GM19438 (cell line): ENCODE results near the gene ITIH3.

Source experiments
- ATAC-seq: cut with Tn5 transposase; IDR thresholded peaks from one replicate; pipeline ENCODE4 v1.9.1; 2021; ENCODE audit warnings: low read depth; ENCODE audit not compliant: unreplicated experiment

Gene ITIH3

GRCh38 chr3:52841981-52842340 is 47.4 kb downstream of the ITIH3 start:
- ATAC-seq = no peak

DNA sequence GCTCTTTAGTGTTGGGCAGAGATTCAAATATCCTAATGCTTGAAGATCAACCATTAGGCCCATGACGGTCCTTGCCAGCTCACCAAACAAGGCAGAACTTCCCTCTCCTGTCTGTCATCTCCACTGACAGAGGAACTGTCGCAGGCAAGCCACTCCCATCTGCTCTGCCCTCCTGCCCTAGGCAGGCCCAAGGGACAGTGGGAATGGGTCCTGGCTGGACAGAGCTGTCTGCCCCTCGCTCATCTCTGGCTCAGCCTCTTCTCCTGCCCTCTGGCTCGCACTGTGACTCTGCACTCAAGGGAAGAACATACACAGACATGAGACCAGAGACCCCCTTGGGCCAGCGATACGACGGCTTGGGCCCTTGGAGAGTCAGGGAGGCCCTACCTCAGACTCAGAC is 47.8 kb downstream of the ITIH3 start:
- ATAC-seq = no peak

DNA sequence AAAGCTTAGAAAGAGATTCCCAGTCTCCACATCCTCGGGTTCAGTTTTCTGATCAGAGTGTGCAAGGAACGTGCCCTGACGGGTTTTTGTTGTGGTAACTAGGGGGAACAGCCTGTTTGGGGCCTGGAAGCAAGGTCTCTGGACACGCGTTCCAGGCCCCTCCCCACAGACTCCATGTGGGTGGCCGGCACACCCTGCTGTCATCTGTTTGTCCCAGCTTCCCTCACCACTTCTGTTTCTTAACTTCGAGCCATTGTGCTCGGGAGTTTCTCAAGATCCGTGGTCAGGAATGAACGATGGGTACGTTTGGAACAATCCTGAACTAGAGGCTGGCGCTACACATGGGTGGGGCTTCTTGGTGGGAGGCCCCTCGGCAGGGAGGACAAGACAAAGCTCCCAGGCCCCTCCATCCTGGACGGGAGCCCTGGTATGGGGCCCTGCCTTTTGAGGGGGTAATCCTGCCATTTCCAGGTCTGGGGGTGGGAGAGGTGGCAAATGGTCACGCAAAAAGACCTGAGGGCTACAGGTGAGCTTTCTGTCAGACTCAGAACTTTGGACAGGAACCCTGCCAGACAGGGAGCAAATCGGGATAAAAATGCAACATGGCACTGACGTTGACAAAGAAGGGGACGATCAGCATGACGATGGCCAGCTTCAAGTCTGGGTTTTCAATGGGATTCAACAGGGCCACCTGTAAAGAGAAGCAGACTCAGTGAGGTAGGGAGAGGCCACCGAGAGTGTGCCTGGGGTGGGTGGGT is 48.7 kb downstream of the ITIH3 start:
- ATAC-seq = no peak

DNA sequence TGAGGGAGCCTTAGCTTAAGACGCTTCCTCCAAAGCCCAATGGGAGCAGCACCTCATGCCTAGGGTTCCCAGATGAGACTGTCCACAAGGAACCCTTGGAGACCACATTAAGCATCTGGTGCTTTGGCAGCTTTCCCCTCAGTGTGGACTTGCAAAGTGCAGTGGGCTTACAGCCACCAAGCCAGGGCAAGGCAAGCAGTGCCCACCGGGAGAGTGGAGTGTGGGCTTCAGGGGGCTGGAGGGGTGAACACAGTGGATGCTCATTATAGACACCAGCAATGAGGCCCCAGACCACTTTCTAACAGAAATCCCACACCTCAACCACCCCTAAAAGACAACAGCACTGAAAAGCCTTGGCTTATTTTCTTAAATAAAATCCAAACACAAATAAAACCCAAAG is 49.3 kb downstream of the ITIH3 start:
- ATAC-seq = no peak

- no peak for ATAC-seq
Measured at GRCh38 chr3:52844290-52844975, 49.8 kb downstream of the ITIH3 start.

- ATAC-seq = no peak
Measured at GRCh38 chr3:52845157-52845556, 50.6 kb downstream of the ITIH3 start.

DNA sequence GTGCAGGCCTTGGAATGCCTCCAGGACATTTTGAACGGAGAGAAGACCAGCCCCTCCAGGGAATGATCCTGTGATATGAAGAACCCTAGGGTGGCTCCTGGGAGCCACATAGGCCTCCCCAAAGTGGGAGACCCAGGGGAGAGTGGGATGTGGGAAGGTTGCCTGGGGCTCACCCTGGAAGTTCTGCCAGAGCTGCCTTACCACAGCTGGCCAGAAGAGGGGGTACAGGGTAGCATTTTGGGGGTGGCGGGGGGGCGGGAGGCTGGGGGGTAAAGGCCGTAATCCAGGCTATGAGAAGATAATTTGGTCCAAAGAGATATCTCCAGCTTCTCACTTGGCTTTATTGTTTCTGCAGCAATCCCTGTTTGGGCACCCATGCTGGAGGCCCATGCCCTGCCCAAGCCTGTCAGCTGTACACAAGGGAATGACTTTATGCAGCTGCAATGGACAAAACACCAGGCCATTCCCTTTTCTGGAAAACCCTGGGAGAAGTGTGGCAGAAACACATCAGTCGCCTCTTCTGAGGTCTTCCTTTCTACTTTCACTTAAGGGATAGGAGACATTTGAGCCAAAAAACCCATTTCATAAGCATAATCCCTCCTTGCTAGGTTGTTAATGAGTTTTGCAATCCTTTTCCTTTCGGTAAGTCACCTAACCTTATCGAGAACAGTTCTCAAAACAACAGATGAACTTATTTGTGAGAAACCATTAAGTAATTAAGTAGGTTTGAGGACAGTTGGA is 51.3 kb downstream of the ITIH3 start:
- ATAC-seq = no peak

DNA sequence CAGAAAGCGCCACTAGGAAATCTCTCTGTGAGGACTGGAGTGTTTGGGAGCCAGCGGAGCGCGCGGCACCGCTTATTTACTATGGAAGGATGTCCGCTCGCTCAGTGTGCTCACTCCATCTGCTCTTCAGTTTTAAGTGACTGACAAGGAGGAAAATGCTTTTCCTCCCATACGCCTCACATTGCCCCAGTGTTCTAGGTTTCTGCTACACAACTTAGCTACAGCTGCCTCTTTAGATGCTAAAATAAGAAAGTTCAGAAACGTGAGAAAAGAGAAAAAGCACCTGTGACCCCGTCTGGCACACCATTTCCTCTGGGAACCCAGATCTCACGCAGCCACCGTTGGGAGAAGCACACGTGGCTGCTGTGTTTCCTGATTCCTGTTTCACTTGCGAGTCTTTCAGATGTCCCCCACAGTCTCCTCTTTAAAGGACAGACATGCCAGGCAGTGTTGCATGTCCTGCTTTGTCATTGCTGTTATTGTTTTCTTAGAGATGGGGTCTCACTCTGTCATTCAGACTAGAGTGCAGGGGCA is 51.9 kb downstream of the ITIH3 start:
- no peak for ATAC-seq

GRCh38 chr3:52847241-52847640 is 52.6 kb downstream of the ITIH3 start:
- ATAC-seq = no peak

GRCh38 chr3:52847726-52848125 is 53.1 kb downstream of the ITIH3 start:
- no peak for ATAC-seq

- ATAC-seq = no peak
Measured at GRCh38 chr3:52848617-52849016, 54.0 kb downstream of the ITIH3 start.

GRCh38 chr3:52849656-52850055 is 55.1 kb downstream of the ITIH3 start:
- ATAC-seq = no peak

DNA sequence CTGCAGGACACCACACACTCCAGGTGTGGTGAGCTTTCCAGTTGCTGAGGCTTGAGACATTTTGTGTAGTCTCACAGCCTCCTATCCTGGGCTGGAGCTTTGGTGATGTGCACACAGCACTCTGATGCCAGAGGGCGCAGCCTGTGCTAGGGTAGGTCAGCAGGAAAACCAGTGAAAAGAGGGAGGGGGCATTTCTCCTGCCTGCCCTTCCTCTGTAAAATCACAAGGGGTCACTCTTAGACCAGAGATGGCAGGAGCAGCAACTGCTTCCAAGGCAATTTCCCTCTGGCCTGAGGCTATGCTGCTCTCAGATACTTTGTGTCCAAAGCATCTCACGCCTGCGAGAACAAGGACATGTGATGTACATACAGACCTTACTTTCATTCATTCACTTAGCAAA is 56.8 kb downstream of the ITIH3 start:
- ATAC-seq = no peak

DNA sequence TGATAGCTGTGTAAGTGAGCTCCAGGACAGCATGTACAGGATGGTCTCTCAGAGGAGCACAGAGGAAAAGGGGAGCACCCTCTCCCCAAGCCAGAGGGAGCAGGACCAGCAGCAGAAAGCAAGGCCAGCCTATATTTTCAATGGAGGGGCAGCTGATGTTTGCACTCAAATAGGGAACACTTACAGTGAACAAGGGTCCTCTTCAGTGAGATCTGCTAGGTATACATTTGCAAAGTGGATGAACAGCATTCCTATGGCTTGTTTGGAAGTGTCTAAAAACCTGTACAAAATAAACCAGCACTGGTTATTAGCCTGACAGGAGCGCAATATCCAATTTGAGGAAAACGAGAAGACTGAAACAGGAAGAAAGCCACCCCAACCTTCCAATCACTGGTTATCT is 57.8 kb downstream of the ITIH3 start:
- ATAC-seq = no peak

- ATAC-seq = no peak
Measured at GRCh38 chr3:52854013-52854412, 59.4 kb downstream of the ITIH3 start.

- ATAC-seq = no peak
Measured at GRCh38 chr3:52856666-52857065, 62.1 kb downstream of the ITIH3 start.

DNA sequence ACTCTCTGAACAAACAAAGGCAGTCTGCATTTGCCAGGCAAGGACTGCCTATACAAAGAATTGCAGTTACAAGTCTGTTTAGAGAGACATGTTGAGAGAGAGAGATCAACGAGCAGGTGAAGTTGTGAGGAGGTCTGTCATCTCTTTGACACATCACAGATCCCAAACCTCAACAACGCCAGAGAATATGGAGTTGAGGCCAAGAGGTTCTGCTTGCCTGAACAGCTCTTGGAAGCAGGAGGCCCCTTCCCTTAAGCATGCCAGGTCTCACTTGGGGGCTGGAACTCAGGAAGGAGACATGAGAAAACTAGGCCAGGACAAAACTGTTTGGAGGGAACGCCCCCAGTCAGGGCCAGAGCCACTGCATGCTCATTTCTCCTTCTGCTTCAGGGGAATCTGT is 62.5 kb downstream of the ITIH3 start:
- no peak for ATAC-seq

GRCh38 chr3:52857864-52858263 is 63.3 kb downstream of the ITIH3 start:
- no peak for ATAC-seq
